ENCODE results near the gene HSD3B1.
"Not testable (repeated sequence)": the region's sequence is repeated elsewhere in the genome, so short reads cannot be mapped to it uniquely, and the experiment has no call there.

HSD3B1 gene

DNA sequence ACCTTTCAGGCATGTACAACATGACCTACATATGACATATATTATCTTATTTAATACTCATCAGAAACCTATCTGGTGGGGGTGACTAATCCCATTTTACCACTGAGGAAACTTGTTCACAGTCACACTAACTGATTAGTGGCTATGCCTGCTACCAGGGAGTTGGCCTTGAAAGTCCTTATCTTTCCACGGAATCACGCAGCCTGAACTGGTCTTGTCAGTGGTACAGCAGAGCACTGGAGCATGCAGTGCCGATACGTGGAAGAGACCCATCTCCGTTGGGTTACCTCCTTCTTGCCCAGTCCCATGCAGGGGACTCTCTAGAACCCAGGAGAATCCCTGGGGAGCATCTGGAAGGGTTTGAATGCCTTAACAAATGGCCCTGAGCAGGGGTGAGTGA lies 8.2 kb downstream of the HSD3B1 start:
- Histone ChIP-seq H3K27ac (ENCODE audit: low read depth, low read length) (no peak overlapping the region), H3K4me3 (ENCODE audit: insufficient read depth, low read length, poor library complexity, severe bottlenecking) (no peak overlapping the region), H3K36me3 (ENCODE audit: low read length) (no peaks in the 10 kb centered on the region), H3K9ac (ENCODE audit: low read length) (no peak overlapping the region), H3K27me3 (ENCODE audit: low read length) (no peaks in the 10 kb centered on the region), H3K4me2 (ENCODE audit: low read depth, low read length, poor library complexity, severe bottlenecking) (no peak overlapping the region), H2AFZ (ENCODE audit: low read depth, low read length, severe bottlenecking) (no peak overlapping the region), H3K9me2 (replicated peaks; ENCODE audit: insufficient read depth, low read length) (no peaks in the 10 kb centered on the region), H3F3A (ENCODE audit: insufficient read depth) (no peaks in the 10 kb centered on the region), H3K9me3 (ENCODE audit: insufficient read depth, low read length) (no peaks in the 10 kb centered on the region), H4K20me1 (ENCODE audit: low read depth, low read length) (no peaks in the 10 kb centered on the region), H3K79me2 (ENCODE audit: insufficient read depth, low read length) (no peaks in the 10 kb centered on the region)
- TF ChIP-seq, protein P1, sequence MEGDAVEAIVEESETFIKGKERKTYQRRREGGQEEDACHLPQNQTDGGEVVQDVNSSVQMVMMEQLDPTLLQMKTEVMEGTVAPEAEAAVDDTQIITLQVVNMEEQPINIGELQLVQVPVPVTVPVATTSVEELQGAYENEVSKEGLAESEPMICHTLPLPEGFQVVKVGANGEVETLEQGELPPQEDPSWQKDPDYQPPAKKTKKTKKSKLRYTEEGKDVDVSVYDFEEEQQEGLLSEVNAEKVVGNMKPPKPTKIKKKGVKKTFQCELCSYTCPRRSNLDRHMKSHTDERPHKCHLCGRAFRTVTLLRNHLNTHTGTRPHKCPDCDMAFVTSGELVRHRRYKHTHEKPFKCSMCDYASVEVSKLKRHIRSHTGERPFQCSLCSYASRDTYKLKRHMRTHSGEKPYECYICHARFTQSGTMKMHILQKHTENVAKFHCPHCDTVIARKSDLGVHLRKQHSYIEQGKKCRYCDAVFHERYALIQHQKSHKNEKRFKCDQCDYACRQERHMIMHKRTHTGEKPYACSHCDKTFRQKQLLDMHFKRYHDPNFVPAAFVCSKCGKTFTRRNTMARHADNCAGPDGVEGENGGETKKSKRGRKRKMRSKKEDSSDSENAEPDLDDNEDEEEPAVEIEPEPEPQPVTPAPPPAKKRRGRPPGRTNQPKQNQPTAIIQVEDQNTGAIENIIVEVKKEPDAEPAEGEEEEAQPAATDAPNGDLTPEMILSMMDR (IDR thresholded peaks at IDR 0.05; ENCODE audit: insufficient read depth, low read length, poor library complexity, severe bottlenecking), result no peak
- no peak for TF ChIP-seq EZH2phosphoT487 (conservative IDR thresholded peaks at IDR 0.05; ENCODE audit: low read length)

DNA sequence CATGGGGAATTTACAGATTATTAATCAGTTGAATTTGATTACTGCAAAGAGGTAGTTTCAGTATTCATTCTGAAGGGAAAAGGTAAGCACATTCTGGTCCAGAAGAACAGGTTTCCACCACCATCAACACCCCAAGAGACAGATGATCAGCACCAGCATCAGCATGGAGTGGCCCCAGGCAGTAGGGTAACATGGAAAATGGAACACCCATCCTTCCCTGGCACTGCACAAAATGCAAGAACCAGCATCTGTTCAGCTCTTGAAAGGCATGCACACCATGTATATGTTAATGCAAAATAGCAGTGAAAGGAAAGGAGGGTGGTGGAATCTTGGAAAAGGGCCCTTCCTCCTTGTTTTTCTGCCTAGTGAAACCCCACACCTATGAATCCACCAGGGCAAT lies 9.2 kb downstream of the HSD3B1 start:
- H2AFZ ChIP-seq (ENCODE audit: low read depth, low read length, severe bottlenecking), result no peak overlapping the region
- H3K4me2 ChIP-seq (ENCODE audit: low read depth, low read length, poor library complexity, severe bottlenecking), result no peak overlapping the region
- H4K20me1 ChIP-seq (ENCODE audit: low read depth, low read length), result no peaks in the 10 kb centered on the region
- no peak overlapping the region for H3K4me3 ChIP-seq (ENCODE audit: insufficient read depth, low read length, poor library complexity, severe bottlenecking)
- TF ChIP-seq, protein P1 (IDR thresholded peaks at IDR 0.05; ENCODE audit: insufficient read depth, low read length, poor library complexity, severe bottlenecking), result no peak
- no peak for TF ChIP-seq EZH2phosphoT487 (conservative IDR thresholded peaks at IDR 0.05; ENCODE audit: low read length)
- no peaks in the 10 kb centered on the region for H3K36me3 ChIP-seq (ENCODE audit: low read length)
- no peak overlapping the region for H3K27ac ChIP-seq (ENCODE audit: low read depth, low read length)
- H3K27me3 ChIP-seq (ENCODE audit: low read length), result no peaks in the 10 kb centered on the region
- H3K9me3 ChIP-seq (ENCODE audit: insufficient read depth, low read length), result no peaks in the 10 kb centered on the region
- no peaks in the 10 kb centered on the region for H3K79me2 ChIP-seq (ENCODE audit: insufficient read depth, low read length)
- H3K9ac ChIP-seq (ENCODE audit: low read length), result no peak overlapping the region
- no peaks in the 10 kb centered on the region for H3F3A ChIP-seq (ENCODE audit: insufficient read depth)
- H3K9me2 ChIP-seq (replicated peaks; ENCODE audit: insufficient read depth, low read length), result no peaks in the 10 kb centered on the region

DNA sequence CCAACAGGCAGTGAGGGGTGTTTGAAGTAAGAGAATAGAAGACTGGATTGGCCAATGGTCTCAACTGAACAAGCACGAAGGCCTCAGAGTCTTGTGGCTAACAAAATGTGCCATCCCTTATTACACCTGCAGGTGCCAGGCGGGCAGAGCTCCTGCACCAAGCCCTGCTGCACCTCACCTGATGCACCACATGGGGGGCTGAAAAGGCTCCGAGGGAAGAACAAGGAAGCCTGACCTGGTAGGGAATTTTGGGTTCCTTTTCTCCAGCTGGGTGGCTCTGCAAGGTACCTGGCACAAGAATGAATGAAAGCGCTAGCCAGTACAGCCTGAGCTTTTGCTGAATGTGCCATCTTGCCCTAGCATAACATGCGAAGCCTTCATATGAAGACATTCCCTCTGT lies 9.7 kb downstream of the HSD3B1 start:
- Histone ChIP-seq H3K9me2 (replicated peaks; ENCODE audit: insufficient read depth, low read length) (no peaks in the 10 kb centered on the region), H3K79me2 (ENCODE audit: insufficient read depth, low read length) (no peaks in the 10 kb centered on the region), H4K20me1 (ENCODE audit: low read depth, low read length) (no peaks in the 10 kb centered on the region), H3K4me2 (ENCODE audit: low read depth, low read length, poor library complexity, severe bottlenecking) (no peak overlapping the region), H3F3A (ENCODE audit: insufficient read depth) (no peaks in the 10 kb centered on the region), H3K9me3 (ENCODE audit: insufficient read depth, low read length) (no peaks in the 10 kb centered on the region), H3K9ac (ENCODE audit: low read length) (no peak overlapping the region), H2AFZ (ENCODE audit: low read depth, low read length, severe bottlenecking) (no peak overlapping the region), H3K27me3 (ENCODE audit: low read length) (no peaks in the 10 kb centered on the region), H3K4me3 (ENCODE audit: insufficient read depth, low read length, poor library complexity, severe bottlenecking) (no peak overlapping the region), H3K36me3 (ENCODE audit: low read length) (no peaks in the 10 kb centered on the region), H3K27ac (ENCODE audit: low read depth, low read length) (no peak overlapping the region)
- TF ChIP-seq EZH2phosphoT487 (conservative IDR thresholded peaks at IDR 0.05; ENCODE audit: low read length), result no peak
- TF ChIP-seq, protein P1 (IDR thresholded peaks at IDR 0.05; ENCODE audit: insufficient read depth, low read length, poor library complexity, severe bottlenecking), result no peak

DNA sequence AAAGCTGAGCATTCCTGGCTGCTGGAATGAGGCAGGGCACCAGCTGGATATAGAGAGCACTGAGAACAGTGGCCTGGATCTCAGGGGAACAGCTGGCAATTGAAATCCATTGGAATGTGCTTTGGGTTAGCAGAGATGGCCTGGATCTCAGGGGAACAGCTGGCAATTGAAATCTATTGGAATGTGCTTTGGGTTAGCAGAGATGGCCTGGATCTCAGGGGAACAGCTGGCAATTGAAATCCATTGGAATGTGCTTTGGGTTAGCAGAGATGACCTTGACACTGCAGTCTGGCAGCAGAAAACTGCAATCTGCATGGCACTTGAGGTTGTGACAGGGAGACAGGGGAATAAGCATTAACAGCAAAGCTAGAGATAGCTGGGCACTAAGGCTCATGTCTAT lies 10.7 kb downstream of the HSD3B1 start:
- H2AFZ ChIP-seq (ENCODE audit: low read depth, low read length, severe bottlenecking); H3K9me3 ChIP-seq (ENCODE audit: insufficient read depth, low read length); H3K4me3 ChIP-seq (ENCODE audit: insufficient read depth, low read length, poor library complexity, severe bottlenecking); H3F3A ChIP-seq (ENCODE audit: insufficient read depth); H3K27me3 ChIP-seq (ENCODE audit: low read length); H4K20me1 ChIP-seq (ENCODE audit: low read depth, low read length); H3K27ac ChIP-seq (ENCODE audit: low read depth, low read length); H3K79me2 ChIP-seq (ENCODE audit: insufficient read depth, low read length); H3K9ac ChIP-seq (ENCODE audit: low read length); H3K36me3 ChIP-seq (ENCODE audit: low read length); H3K4me2 ChIP-seq (ENCODE audit: low read depth, low read length, poor library complexity, severe bottlenecking); H3K9me2 ChIP-seq (replicated peaks; ENCODE audit: insufficient read depth, low read length): not testable (repeated sequence)
